H1 (cell line): ENCODE data around the gene CHSY1. TPM values are rescaled to one million over a fixed set of nuclear protein-coding genes. Genes with fewer than 3 reads are reported as not detected.

Experiments used
- CTCF ChIA-PET: fragments of 300-600 bp; sonication (Branson Sonifier 250); formaldehyde crosslinking; loops from one replicate; lab custom pipeline; 2021; ENCODE audit not compliant: partially characterized antibody; lab: Charles Lee
- POLR2A ChIA-PET: fragments of 300-600 bp; sonication (Branson Sonifier 250); formaldehyde crosslinking; loops from one replicate; lab custom pipeline; 2021; ENCODE audit warnings: inconsistent platforms; ENCODE audit not compliant: partially characterized antibody; lab: Charles Lee
- DNase-seq, 2 experiments: peaks; one replicate each; pipeline versions ENCODE4 v3.0.0 to v3.0.0-alpha.2; 2010 to 2022; ENCODE audit warnings: low spot score in 2 of 2, low read depth in 1 of 2, mixed read lengths in 1 of 2
- FAIRE-seq: peaks from 2 replicates; lab custom pipeline; 2011; peaks lifted over from hg19 to GRCh38; lab: Jason Lieb, UNC
- H2AFZ ChIP-seq: 2 replicates; pipeline ENCODE4 v1.8.1; 2012; ENCODE audit warnings: low read length, inconsistent platforms
- H2AK5ac ChIP-seq: 2 replicates; pipeline ENCODE4 v1.6.1; 2013; ENCODE audit warnings: low read depth, low read length
- H2BK120ac ChIP-seq: replicated peaks from 2 replicates; pipeline ENCODE3; 2013; ENCODE audit warnings: low read depth, low read length, inconsistent platforms
- H2BK12ac ChIP-seq: 2 replicates; pipeline ENCODE4 v1.6.1; 2013; ENCODE audit warnings: low read depth, low read length
- H2BK15ac ChIP-seq: 2 replicates; pipeline ENCODE4 v1.6.1; 2013; ENCODE audit warnings: low read length
- H2BK20ac ChIP-seq: 2 replicates; pipeline ENCODE4 v1.6.1; 2013; ENCODE audit warnings: low read length
- H2BK5ac ChIP-seq: 2 replicates; pipeline ENCODE4 v1.6.1; 2013; ENCODE audit warnings: low read depth, low read length
- H3K14ac ChIP-seq: 2 replicates; pipeline ENCODE4 v1.6.1; 2013; ENCODE audit warnings: inconsistent platforms; ENCODE audit not compliant: insufficient read length
- H3K18ac ChIP-seq: 2 replicates; pipeline ENCODE4 v1.6.1; 2013; ENCODE audit warnings: low read length; ENCODE audit errors: extremely low read depth
- H3K23ac ChIP-seq: 2 replicates; pipeline ENCODE4 v1.6.1; 2013; ENCODE audit warnings: inconsistent platforms; ENCODE audit not compliant: insufficient read length
- H3K23me2 ChIP-seq: 2 replicates; pipeline ENCODE4 v1.6.1; 2013; ENCODE audit warnings: low read depth, low read length
- H3K27ac ChIP-seq: 2 replicates; pipeline ENCODE4 v1.6.1; 2011; ENCODE audit warnings: low read depth, low read length, inconsistent platforms
- H3K27me3 ChIP-seq, 4 experiments: replicated peaks in 1 of 4; 1 replicate in 1 of 4; 2 replicates in 3 of 4; pipeline versions ENCODE4 v1.6.1 to v1.8.1; 2011 to 2013; ENCODE audit warnings: low read length in 3 of 4, mild to moderate bottlenecking in 3 of 4, inconsistent platforms in 2 of 4, mixed read lengths in 2 of 4, moderate library complexity in 1 of 4; ENCODE audit not compliant: control insufficient read depth in 3 of 4, insufficient read depth in 3 of 4; ENCODE audit errors: extremely low read depth in 1 of 4
- H3K36me3 ChIP-seq, 4 experiments: 2 replicates each; pipeline versions ENCODE4 v1.6.1 to v1.8.1; 2011 to 2013; ENCODE audit warnings: mild to moderate bottlenecking in 4 of 4, low read length in 3 of 4, moderate library complexity in 2 of 4, control low read depth in 1 of 4, inconsistent platforms in 1 of 4; ENCODE audit not compliant: insufficient read depth in 4 of 4, control insufficient read depth in 2 of 4
- H3K4ac ChIP-seq: replicated peaks from 2 replicates; pipeline ENCODE3; 2013; ENCODE audit warnings: low read length, low read depth, mixed read lengths, inconsistent platforms; ENCODE audit not compliant: insufficient read length
- H3K4me1 ChIP-seq, 4 experiments: replicated peaks in 1 of 4; 1 replicate in 1 of 4; 2 replicates in 3 of 4; pipeline versions ENCODE4 v1.6.1 to v1.8.1; 2011 to 2013; ENCODE audit warnings: low read length in 3 of 4, inconsistent platforms in 2 of 4, mixed read lengths in 1 of 4; ENCODE audit not compliant: insufficient read depth in 4 of 4, control insufficient read depth in 3 of 4
- H3K4me2 ChIP-seq, 2 experiments: 2 replicates each; pipeline versions ENCODE4 v1.6.1 to v1.8.1; 2011 to 2013; ENCODE audit warnings: low read depth in 2 of 2, low read length in 2 of 2, control low read depth in 1 of 2, inconsistent platforms in 1 of 2, mild to moderate bottlenecking in 1 of 2; ENCODE audit not compliant: insufficient read depth in 1 of 2
- H3K4me3 ChIP-seq, 4 experiments: fragments of 200-600, 300-600 bp in 1 of 4; sonication (generic), shearing (Covaris generic), sonication (Bioruptor Twin) in 1 of 4; 2 replicates each; pipeline versions ENCODE4 v1.5.1 to v1.8.1; 2011 to 2016; ENCODE audit warnings: low read length in 4 of 4, low read depth in 3 of 4, control low read depth in 2 of 4, inconsistent platforms in 2 of 4, mild to moderate bottlenecking in 2 of 4, mixed read lengths in 1 of 4, moderate library complexity in 1 of 4; ENCODE audit not compliant: insufficient read depth in 2 of 4; ENCODE audit errors: extremely low read depth in 1 of 4
- H3K56ac ChIP-seq: replicated peaks from 2 replicates; pipeline ENCODE3; 2013; ENCODE audit warnings: low read depth, mild to moderate bottlenecking, mixed read lengths, low read length, inconsistent platforms; ENCODE audit not compliant: insufficient read length
- H3K79me1 ChIP-seq: 2 replicates; pipeline ENCODE4 v1.6.1; 2013; ENCODE audit warnings: low read depth, low read length, control low read depth
- H3K79me2 ChIP-seq, 2 experiments: 2 replicates each; pipeline versions ENCODE4 v1.6.1 to v1.8.1; 2012 to 2013; ENCODE audit warnings: low read length in 2 of 2, mild to moderate bottlenecking in 2 of 2, inconsistent platforms in 1 of 2; ENCODE audit not compliant: insufficient read depth in 2 of 2, control insufficient read depth in 1 of 2
- H3K9ac ChIP-seq, 4 experiments: replicated peaks in 1 of 4; 1 replicate in 1 of 4; 2 replicates in 3 of 4; pipeline versions ENCODE4 v1.6.1 to v1.8.1; 2011 to 2013; ENCODE audit warnings: low read depth in 3 of 4, low read length in 3 of 4, control low read depth in 2 of 4, mild to moderate bottlenecking in 2 of 4, moderate library complexity in 2 of 4, inconsistent platforms in 1 of 4; ENCODE audit errors: extremely low read depth in 1 of 4
- H3K9me3 ChIP-seq, 2 experiments: 2 replicates each; pipeline versions ENCODE4 v1.6.1 to v1.8.1; 2012 to 2013; ENCODE audit warnings: mild to moderate bottlenecking in 2 of 2, moderate library complexity in 2 of 2, control low read depth in 1 of 2, inconsistent platforms in 1 of 2, low read depth in 1 of 2, low read length in 1 of 2, mixed read lengths in 1 of 2; ENCODE audit not compliant: insufficient read depth in 2 of 2
- H4K20me1 ChIP-seq, 2 experiments: replicated peaks in 1 of 2; 2 replicates each; pipeline versions ENCODE3 to v1.8.1; 2011 to 2013; ENCODE audit warnings: inconsistent platforms in 2 of 2, low read length in 2 of 2, mild to moderate bottlenecking in 1 of 2; ENCODE audit not compliant: insufficient read depth in 2 of 2, control insufficient read depth in 1 of 2
- H4K5ac ChIP-seq: 2 replicates; pipeline ENCODE4 v1.6.1; 2013; ENCODE audit warnings: low read length, low read depth, mixed read lengths, inconsistent platforms; ENCODE audit not compliant: insufficient read length
- H4K8ac ChIP-seq: 2 replicates; pipeline ENCODE4 v1.8.0; 2013; ENCODE audit warnings: mild to moderate bottlenecking, moderate library complexity, low read length, inconsistent platforms; ENCODE audit not compliant: insufficient read depth; ENCODE audit errors: extremely low read depth
- H4K91ac ChIP-seq: replicated peaks from 2 replicates; pipeline ENCODE3; 2013; ENCODE audit warnings: low read length, mixed read lengths, inconsistent platforms; ENCODE audit not compliant: insufficient read length
- BRCA1 ChIP-seq: IDR thresholded peaks from 2 replicates; pipeline ENCODE4 v1.6.1; 2012; ENCODE audit warnings: low read depth, low read length, improper control_type of control experiment
- EZH2 ChIP-seq: fragments of 200-600 bp; sonication (generic); IDR thresholded peaks from 2 replicates; pipeline ENCODE4 v1.7.1; 2012; ENCODE audit warnings: low read depth, mild to moderate bottlenecking, moderate library complexity, low read length, inconsistent platforms; ENCODE audit not compliant: severe bottlenecking
- KDM4A ChIP-seq: IDR thresholded peaks from one replicate; pipeline ENCODE4 v1.7.1; 2012; ENCODE audit warnings: low read depth, mild to moderate bottlenecking, moderate library complexity, low read length, inconsistent platforms; ENCODE audit not compliant: severe bottlenecking
- POU5F1 ChIP-seq: IDR thresholded peaks from 2 replicates; pipeline ENCODE4 v1.6.1; 2011; ENCODE audit warnings: low read depth, mild to moderate bottlenecking, low read length, moderate library complexity
- RBBP5 ChIP-seq: IDR thresholded peaks from 2 replicates; pipeline ENCODE4 v1.7.1; 2012; ENCODE audit warnings: low read depth, mild to moderate bottlenecking, inconsistent platforms, low read length, moderate library complexity, borderline replicate concordance
- SP4 ChIP-seq: IDR thresholded peaks from 2 replicates; pipeline ENCODE4 v1.6.1; 2012; ENCODE audit warnings: low read length, inconsistent platforms
- TAF1 ChIP-seq: IDR thresholded peaks from 2 replicates; pipeline ENCODE4 v1.6.1; 2011; ENCODE audit warnings: mild to moderate bottlenecking, low read depth, low read length
- TCF12 ChIP-seq: IDR thresholded peaks from 2 replicates; pipeline ENCODE4 v1.6.1; 2011; ENCODE audit warnings: low read depth, mild to moderate bottlenecking, low read length
- TEAD4 ChIP-seq: IDR thresholded peaks from 2 replicates; pipeline ENCODE4 v1.6.1; 2012; ENCODE audit warnings: low read depth, low read length, inconsistent platforms, mixed read lengths
- WGBS, 2 experiments: shearing (Covaris generic) in 1 of 2; methylation state at CpG; one replicate each; pipeline versions ENCODE4 v1.1.6 to v1.1.7; 2013 to 2015; ENCODE audit warnings: low lambda C conversion rate in 2 of 2, mixed read lengths in 2 of 2, inconsistent platforms in 1 of 2, low coverage in 1 of 2, missing lambda C conversion rate in 1 of 2; ENCODE audit not compliant: insufficient replicate concordance in 2 of 2, insufficient coverage in 1 of 2, insufficient read length in 1 of 2; ENCODE audit errors: extremely low coverage in 1 of 2, missing lambda C conversion rate in 1 of 2; 5-methylcytosine and 5-hydroxymethylcytosine counted together
- polyA plus RNA-seq, 7 experiments: library from polyadenylated mRNA; depleted of rRNA in 3 of 7; stranded (reverse) in 5 of 7; unstranded in 2 of 7; fragments of >200 nt in 5 of 7; fragments of 200-250 nt in 2 of 7; gene quantifications; 1 replicate in 5 of 7; 2 replicates in 1 of 7; 4 replicates in 1 of 7; pipeline versions ENCODE4 v1.2.1 to v1.2.3, GENCODE V29; 2011 to 2013; ENCODE audit warnings: missing spikeins in 2 of 7, mixed read lengths in 2 of 7
- total RNA-seq: library from RNA; stranded (reverse); fragmentation: NEBNext Ultra II Directional; extraction: Animal tissue kit (Norgen Biotek cat#: 25700); gene quantifications from 2 replicates; pipeline ENCODE4 v1.2.1, GENCODE V29; 2021
- TF ChIP-seq, protein P1 (sequence below), 3 experiments: IDR thresholded peaks; 1 replicate in 2 of 3; 2 replicates in 1 of 3; pipeline versions ENCODE4 v1.5.1 to v1.6.1; 2011; ENCODE audit warnings: low read length in 3 of 3, mild to moderate bottlenecking in 3 of 3, inconsistent platforms in 2 of 3, low read depth in 1 of 3, moderate library complexity in 1 of 3; ENCODE audit not compliant: insufficient read depth in 1 of 3; ENCODE audit errors: control extremely low read depth in 1 of 3
- TF ChIP-seq, protein P2 (sequence below): IDR thresholded peaks from 2 replicates; pipeline ENCODE4 v1.6.1; 2011; ENCODE audit warnings: low read length, improper control_type of control experiment

CHSY1 gene
- total and polyA plus RNA-seq, 2 of the 8 experiments (the other 6 are each of a cell fraction or from before 2014, with no cell fraction given) = 24.9 to 60.7 TPM

- H3K27me3 ChIP-seq = no peaks in the 10 kb centered on the region
- H3K79me1 ChIP-seq = peaks cover 6% of the 10 kb centered on the region; the same call in 1 of the 2 replicates
- H3K4ac ChIP-seq = no peak overlapping the region
- no peak overlapping the region for H3K4me2 ChIP-seq
- DNase-seq (no peak), FAIRE-seq (no peak)
- no peaks in the 10 kb centered on the region for H3K9me3 ChIP-seq
- H3K56ac ChIP-seq = no peak overlapping the region
- H3K9ac ChIP-seq = no peak overlapping the region
- POLR2A ChIA-PET = interaction anchor here (1.1 kb wide), 1 partner anchor 49 kb away, joined by 3 read pairs; no protein-coding TSS in a partner anchor
- no peak overlapping the region for H4K5ac ChIP-seq
- CTCF ChIA-PET = interaction anchor here (0.7 to 2.2 kb wide), 5 partner anchors 14 to 209 kb away, joined by 3 to 8 read pairs (median 3); no protein-coding TSS in a partner anchor
- H3K79me2 ChIP-seq = peaks cover 14 to 99% of the 10 kb centered on the region in 2 experiments
- H3K27ac ChIP-seq = no peak overlapping the region
- H3K4me1 ChIP-seq = peaks cover 0 to 5% (median 2%) of the 10 kb centered on the region in 4 experiments; a peak in 3 of 7 replicates
- H2AFZ ChIP-seq = no peak overlapping the region
- H2BK5ac ChIP-seq = no peak overlapping the region
- H3K18ac ChIP-seq = no peak overlapping the region
- no peaks in the 10 kb centered on the region; a peak in 1 of 8 replicates for H3K36me3 ChIP-seq
- H3K23ac ChIP-seq = no peak overlapping the region
- H2BK12ac ChIP-seq = no peak overlapping the region
- H4K8ac ChIP-seq = no peak overlapping the region
- 90% methylated on average over 6 of the region's 6 CpGs; no CpG with 5 or more reads in 1 of the 2 experiments for WGBS, 2 experiments
- H2AK5ac ChIP-seq = no peak overlapping the region
- no peak overlapping the region for H2BK20ac ChIP-seq
- H2BK120ac ChIP-seq = no peak overlapping the region
- peaks cover 11 to 16% of the 10 kb centered on the region in 2 experiments for H4K20me1 ChIP-seq
- no peak overlapping the region for H4K91ac ChIP-seq
- no peak overlapping the region for H3K14ac ChIP-seq
- H3K23me2 ChIP-seq = no peaks in the 10 kb centered on the region
- no peak overlapping the region for H2BK15ac ChIP-seq
- no peak overlapping the region for H3K4me3 ChIP-seq
- TF ChIP-seq KDM4A = no peak
- TF ChIP-seq TEAD4 = no peak
- TF ChIP-seq SP4 = no peak
- no peak for TF ChIP-seq RBBP5
- no peak for TF ChIP-seq POU5F1
- TF ChIP-seq, protein P1, sequence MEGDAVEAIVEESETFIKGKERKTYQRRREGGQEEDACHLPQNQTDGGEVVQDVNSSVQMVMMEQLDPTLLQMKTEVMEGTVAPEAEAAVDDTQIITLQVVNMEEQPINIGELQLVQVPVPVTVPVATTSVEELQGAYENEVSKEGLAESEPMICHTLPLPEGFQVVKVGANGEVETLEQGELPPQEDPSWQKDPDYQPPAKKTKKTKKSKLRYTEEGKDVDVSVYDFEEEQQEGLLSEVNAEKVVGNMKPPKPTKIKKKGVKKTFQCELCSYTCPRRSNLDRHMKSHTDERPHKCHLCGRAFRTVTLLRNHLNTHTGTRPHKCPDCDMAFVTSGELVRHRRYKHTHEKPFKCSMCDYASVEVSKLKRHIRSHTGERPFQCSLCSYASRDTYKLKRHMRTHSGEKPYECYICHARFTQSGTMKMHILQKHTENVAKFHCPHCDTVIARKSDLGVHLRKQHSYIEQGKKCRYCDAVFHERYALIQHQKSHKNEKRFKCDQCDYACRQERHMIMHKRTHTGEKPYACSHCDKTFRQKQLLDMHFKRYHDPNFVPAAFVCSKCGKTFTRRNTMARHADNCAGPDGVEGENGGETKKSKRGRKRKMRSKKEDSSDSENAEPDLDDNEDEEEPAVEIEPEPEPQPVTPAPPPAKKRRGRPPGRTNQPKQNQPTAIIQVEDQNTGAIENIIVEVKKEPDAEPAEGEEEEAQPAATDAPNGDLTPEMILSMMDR (IDR thresholded peaks at IDR 0.05; ENCODE audit: control extremely low read depth in 1 of 3, insufficient read depth in 1 of 3, low read depth in 1 of 3, low read length in 3 of 3) = no peak
- TF ChIP-seq TCF12 = no peak
- TF ChIP-seq TAF1 = no peak
- TF ChIP-seq EZH2 = no peak
- TF ChIP-seq, protein P2, sequence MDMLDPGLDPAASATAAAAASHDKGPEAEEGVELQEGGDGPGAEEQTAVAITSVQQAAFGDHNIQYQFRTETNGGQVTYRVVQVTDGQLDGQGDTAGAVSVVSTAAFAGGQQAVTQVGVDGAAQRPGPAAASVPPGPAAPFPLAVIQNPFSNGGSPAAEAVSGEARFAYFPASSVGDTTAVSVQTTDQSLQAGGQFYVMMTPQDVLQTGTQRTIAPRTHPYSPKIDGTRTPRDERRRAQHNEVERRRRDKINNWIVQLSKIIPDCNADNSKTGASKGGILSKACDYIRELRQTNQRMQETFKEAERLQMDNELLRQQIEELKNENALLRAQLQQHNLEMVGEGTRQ = no peak
- no peak for TF ChIP-seq BRCA1
These were observed 34.4 kb downstream of the CHSY1 start for GRCh38 chr15:101217446-101217845.
